ENCODE results near the gene BACE2.

BACE2 gene

GRCh38 chr21:41227357-41228005 lies 59.5 kb downstream of the BACE2 start:
- Histone ChIP-seq H2AFZ (ENCODE audit: low read depth, low read length, severe bottlenecking) (no peak overlapping the region), H4K20me1 (ENCODE audit: low read depth, low read length) (no peaks in the 10 kb centered on the region), H3K27me3 (ENCODE audit: low read length) (no peaks in the 10 kb centered on the region), H3K4me2 (ENCODE audit: low read depth, low read length, poor library complexity, severe bottlenecking) (no peak overlapping the region), H3K27ac (ENCODE audit: low read depth, low read length) (no peak overlapping the region), H3K9me3 (ENCODE audit: insufficient read depth, low read length) (no peaks in the 10 kb centered on the region), H3F3A (ENCODE audit: insufficient read depth) (no peaks in the 10 kb centered on the region), H3K9me2 (replicated peaks; ENCODE audit: insufficient read depth, low read length) (no peaks in the 10 kb centered on the region), H3K36me3 (ENCODE audit: low read length) (no peaks in the 10 kb centered on the region), H3K4me3 (ENCODE audit: insufficient read depth, low read length, poor library complexity, severe bottlenecking) (no peak overlapping the region), H3K79me2 (ENCODE audit: insufficient read depth, low read length) (no peaks in the 10 kb centered on the region), H3K9ac (ENCODE audit: low read length) (no peak overlapping the region)
- TF ChIP-seq EZH2phosphoT487 (conservative IDR thresholded peaks at IDR 0.05; ENCODE audit: low read length) (no peak), CTCF (IDR thresholded peaks at IDR 0.05; ENCODE audit: insufficient read depth, low read length, poor library complexity, severe bottlenecking) (no peak)

- no peak overlapping the region for H3K9ac ChIP-seq (ENCODE audit: low read length)
- no peaks in the 10 kb centered on the region for H3K27me3 ChIP-seq (ENCODE audit: low read length)
- no peaks in the 10 kb centered on the region for H3K79me2 ChIP-seq (ENCODE audit: insufficient read depth, low read length)
- H3K36me3 ChIP-seq (ENCODE audit: low read length): no peaks in the 10 kb centered on the region
- H2AFZ ChIP-seq (ENCODE audit: low read depth, low read length, severe bottlenecking): no peak overlapping the region
- H3F3A ChIP-seq (ENCODE audit: insufficient read depth): no peaks in the 10 kb centered on the region
- no peaks in the 10 kb centered on the region for H3K9me3 ChIP-seq (ENCODE audit: insufficient read depth, low read length)
- H4K20me1 ChIP-seq (ENCODE audit: low read depth, low read length): no peaks in the 10 kb centered on the region
- no peak overlapping the region for H3K4me2 ChIP-seq (ENCODE audit: low read depth, low read length, poor library complexity, severe bottlenecking)
- H3K9me2 ChIP-seq (replicated peaks; ENCODE audit: insufficient read depth, low read length): no peaks in the 10 kb centered on the region
- TF ChIP-seq EZH2phosphoT487 (conservative IDR thresholded peaks at IDR 0.05; ENCODE audit: low read length) (no peak), CTCF (IDR thresholded peaks at IDR 0.05; ENCODE audit: insufficient read depth, low read length, poor library complexity, severe bottlenecking) (no peak)
- H3K4me3 ChIP-seq (ENCODE audit: insufficient read depth, low read length, poor library complexity, severe bottlenecking): no peak overlapping the region
- H3K27ac ChIP-seq (ENCODE audit: low read depth, low read length): no peak overlapping the region
These were observed 60.0 kb downstream of the BACE2 start for GRCh38 chr21:41228006-41228370.

GRCh38 chr21:41228492-41228891 lies 60.5 kb downstream of the BACE2 start:
- TF ChIP-seq EZH2phosphoT487 (conservative IDR thresholded peaks at IDR 0.05; ENCODE audit: low read length) (no peak), CTCF (IDR thresholded peaks at IDR 0.05; ENCODE audit: insufficient read depth, low read length, poor library complexity, severe bottlenecking) (no peak)
- H4K20me1 ChIP-seq (ENCODE audit: low read depth, low read length): no peaks in the 10 kb centered on the region
- no peaks in the 10 kb centered on the region for H3K27me3 ChIP-seq (ENCODE audit: low read length)
- H3K4me3 ChIP-seq (ENCODE audit: insufficient read depth, low read length, poor library complexity, severe bottlenecking): no peak overlapping the region
- no peaks in the 10 kb centered on the region for H3K79me2 ChIP-seq (ENCODE audit: insufficient read depth, low read length)
- H3K36me3 ChIP-seq (ENCODE audit: low read length): no peaks in the 10 kb centered on the region
- no peaks in the 10 kb centered on the region for H3K9me3 ChIP-seq (ENCODE audit: insufficient read depth, low read length)
- no peak overlapping the region for H3K4me2 ChIP-seq (ENCODE audit: low read depth, low read length, poor library complexity, severe bottlenecking)
- H3F3A ChIP-seq (ENCODE audit: insufficient read depth): no peaks in the 10 kb centered on the region
- no peak overlapping the region for H3K9ac ChIP-seq (ENCODE audit: low read length)
- H3K9me2 ChIP-seq (replicated peaks; ENCODE audit: insufficient read depth, low read length): no peaks in the 10 kb centered on the region
- H3K27ac ChIP-seq (ENCODE audit: low read depth, low read length): no peak overlapping the region
- H2AFZ ChIP-seq (ENCODE audit: low read depth, low read length, severe bottlenecking): no peak overlapping the region
